ENCODE measurements around the gene CST3. TPM values are rescaled to one million over a fixed set of nuclear protein-coding genes. Genes with fewer than 3 reads are reported as not detected.

The CST3 gene
- total RNA-seq, 2 experiments from 2014 or later, result 0.47 to 0.61 TPM

DNA sequence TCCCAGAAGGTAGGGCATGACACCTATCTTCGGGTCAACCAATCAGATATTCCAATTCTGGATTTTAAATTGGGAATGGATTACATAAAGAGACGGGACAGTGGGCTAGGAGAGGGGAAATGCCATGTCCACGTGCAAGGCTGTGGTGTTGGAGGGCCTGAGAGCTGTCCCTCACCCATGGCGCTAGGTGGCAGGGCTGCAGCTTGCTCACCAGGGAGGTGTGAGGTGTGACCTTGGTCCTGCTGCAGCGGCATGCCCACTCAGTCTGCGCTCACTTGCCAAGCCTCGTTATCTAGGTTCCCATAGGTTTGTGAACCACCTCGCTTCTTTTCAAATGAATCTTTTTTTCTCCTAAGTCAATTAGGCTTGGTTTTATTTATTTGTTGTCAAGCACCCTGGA, 19.4 kb upstream of the CST3 start:
- Mint-ChIP-seq H3K4me3 (no peak overlapping the region), H3K36me3 (no peaks in the 10 kb centered on the region), H3K27me3 (peaks cover 15% of the 10 kb centered on the region), H3K4me1 (no peaks in the 10 kb centered on the region), H3K27ac (no peak overlapping the region), H3K9me3 (ENCODE audit: low read depth) (no peaks in the 10 kb centered on the region)
- CTCF ChIA-PET, result no interaction called here
- DNase-seq (no peak), ATAC-seq (no peak)

DNA sequence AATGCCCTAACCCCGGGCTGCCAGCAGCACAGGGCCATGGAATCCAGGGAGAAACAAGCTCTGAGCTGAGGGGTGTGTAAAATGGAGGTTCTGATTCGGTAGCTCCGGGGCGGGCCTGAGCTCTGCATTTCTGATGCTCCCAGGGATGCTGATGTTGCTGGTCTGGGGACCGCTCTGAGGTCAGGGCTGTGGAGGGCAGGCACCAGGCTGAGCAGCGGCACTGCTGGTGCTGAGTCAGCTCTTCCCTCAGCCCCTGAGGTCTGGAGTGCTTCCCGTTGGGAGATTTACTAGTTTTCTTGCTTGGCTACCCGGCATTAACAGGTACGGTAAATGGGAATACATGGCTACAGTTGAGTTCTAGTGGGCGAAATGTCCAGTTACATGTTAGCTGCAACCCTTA, 18.6 kb upstream of the CST3 start:
- no peaks in the 10 kb centered on the region for H3K4me1 Mint-ChIP-seq
- DNase-seq (no peak), ATAC-seq (no peak)
- H3K27ac Mint-ChIP-seq, result no peak overlapping the region
- peaks cover 15% of the 10 kb centered on the region for H3K27me3 Mint-ChIP-seq
- no peaks in the 10 kb centered on the region for H3K9me3 Mint-ChIP-seq (ENCODE audit: low read depth)
- no peaks in the 10 kb centered on the region for H3K36me3 Mint-ChIP-seq
- H3K4me3 Mint-ChIP-seq, result no peak overlapping the region
- CTCF ChIA-PET, result no interaction called here

DNA sequence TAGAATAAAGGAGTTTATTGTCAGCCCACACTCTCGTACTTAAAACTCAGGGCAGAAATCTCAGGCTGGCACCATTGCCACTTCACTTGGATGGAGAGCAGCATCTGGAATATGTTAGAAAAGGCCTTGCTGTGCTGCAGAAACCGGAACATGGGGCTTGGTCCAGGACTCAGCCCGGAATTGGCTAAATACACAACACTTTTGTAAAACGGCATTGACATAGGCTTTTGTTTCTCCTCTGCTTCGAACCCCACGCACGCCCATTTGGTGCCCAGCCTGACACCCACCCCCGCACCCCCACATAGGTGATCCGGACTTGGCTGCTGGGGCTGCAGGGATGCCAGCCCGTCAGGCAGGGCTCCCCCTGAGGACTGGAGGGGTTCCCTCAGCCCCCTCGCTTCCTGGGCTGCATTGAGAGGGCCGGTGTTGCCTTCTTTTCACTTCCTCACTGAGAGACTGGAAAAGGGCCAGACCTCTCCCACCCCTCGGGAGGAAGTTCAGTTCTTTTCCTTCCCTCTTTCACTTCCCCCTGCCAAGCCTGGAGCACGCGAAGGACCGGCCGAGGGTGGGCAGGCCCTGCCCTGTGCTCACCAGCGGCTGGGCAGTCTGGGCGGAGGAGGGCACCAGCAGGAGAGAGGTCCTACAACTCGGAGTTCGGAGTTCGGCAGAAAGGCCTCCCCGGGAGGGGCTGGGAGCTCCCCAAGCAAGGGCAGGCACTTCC, 17.9 kb upstream of the CST3 start:
- Mint-ChIP-seq H3K4me1 (no peaks in the 10 kb centered on the region), H3K27ac (no peak overlapping the region), H3K4me3 (no peak overlapping the region), H3K27me3 (peaks cover 15% of the 10 kb centered on the region), H3K9me3 (ENCODE audit: low read depth) (no peaks in the 10 kb centered on the region), H3K36me3 (no peaks in the 10 kb centered on the region)
- DNase-seq (no peak), ATAC-seq (no peak)
- CTCF ChIA-PET, result interaction anchor here (0.9 kb wide), 1 partner anchor 13 kb away, joined by 3 read pairs; no protein-coding TSS in a partner anchor

DNA sequence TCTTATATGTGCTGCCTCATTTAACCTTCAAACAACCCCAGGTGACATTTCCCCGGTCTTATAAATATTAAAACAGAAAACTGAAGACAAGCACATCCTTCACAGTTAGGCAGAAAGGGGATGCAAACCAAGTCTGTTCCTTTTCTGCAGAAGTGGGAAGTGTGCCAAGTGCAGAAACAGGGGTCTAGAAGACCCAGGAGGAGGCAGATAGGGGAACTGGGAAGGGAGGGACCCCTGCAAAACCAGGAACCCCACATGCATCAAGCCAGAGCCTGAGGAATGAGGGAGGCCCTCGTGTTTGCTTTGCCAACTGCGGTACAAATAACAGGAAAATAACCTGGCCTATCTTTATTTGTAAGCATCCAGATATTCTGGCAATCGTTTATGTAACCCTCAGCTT, 17.0 kb upstream of the CST3 start:
- Mint-ChIP-seq H3K27ac (no peak overlapping the region), H3K4me3 (no peak overlapping the region), H3K36me3 (no peaks in the 10 kb centered on the region), H3K9me3 (ENCODE audit: low read depth) (no peaks in the 10 kb centered on the region), H3K27me3 (peaks cover 15% of the 10 kb centered on the region), H3K4me1 (no peaks in the 10 kb centered on the region)
- DNase-seq, result no peak
- ATAC-seq, result no peak
- CTCF ChIA-PET, result interaction anchor here (0.9 kb wide), 1 partner anchor 14 kb away, joined by 3 read pairs; no protein-coding TSS in a partner anchor

DNA sequence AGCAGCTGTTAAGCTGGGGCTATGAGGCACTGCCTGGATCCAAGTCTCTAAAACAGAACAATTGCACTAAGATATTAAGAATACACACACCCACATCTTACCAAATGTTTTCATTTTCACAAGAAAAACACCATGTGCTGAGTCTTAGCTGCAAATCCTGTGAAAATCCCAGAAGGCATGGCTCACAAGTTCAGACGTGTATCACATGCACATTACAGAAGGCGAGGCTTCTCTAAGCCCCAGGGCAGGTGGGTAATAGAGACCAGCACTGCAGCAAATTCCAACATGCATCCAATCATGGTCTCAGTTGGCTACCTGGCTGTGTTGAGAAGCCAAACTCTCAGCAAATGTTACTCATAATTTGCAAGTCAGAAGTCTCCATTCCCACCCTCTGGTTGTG, 16.2 kb upstream of the CST3 start:
- CTCF ChIA-PET, result no interaction called here
- no peak overlapping the region for H3K27ac Mint-ChIP-seq
- DNase-seq (no peak), ATAC-seq (no peak)
- no peaks in the 10 kb centered on the region for H3K9me3 Mint-ChIP-seq (ENCODE audit: low read depth)
- H3K27me3 Mint-ChIP-seq, result peaks cover 15% of the 10 kb centered on the region
- H3K36me3 Mint-ChIP-seq, result no peaks in the 10 kb centered on the region
- H3K4me1 Mint-ChIP-seq, result no peaks in the 10 kb centered on the region
- H3K4me3 Mint-ChIP-seq, result no peak overlapping the region

DNA sequence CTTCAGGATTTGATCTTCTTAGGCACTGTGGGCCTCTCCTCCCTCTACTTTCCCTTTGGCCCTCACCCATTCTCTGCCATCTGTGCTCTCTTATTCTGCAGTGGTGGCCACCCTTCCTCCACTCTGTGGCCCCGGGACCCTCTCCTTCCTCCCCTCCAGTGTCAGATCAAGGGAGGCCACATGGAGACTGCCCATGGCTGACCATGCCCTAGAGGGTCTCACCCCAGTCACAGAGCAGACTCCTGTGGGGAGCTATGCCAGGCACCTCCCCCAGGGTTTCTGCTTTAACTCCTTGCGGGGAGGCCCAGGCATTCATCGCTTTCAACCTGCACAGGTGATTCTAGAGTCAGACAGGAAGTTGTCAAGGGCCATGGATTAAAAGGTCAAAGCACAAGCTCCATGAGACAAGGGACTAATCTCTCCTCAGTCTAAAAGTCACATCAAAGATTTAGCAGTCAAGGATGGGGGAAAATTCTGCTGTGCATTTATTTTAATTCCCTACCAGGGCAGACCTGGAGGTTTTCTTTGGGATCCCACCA, 15.7 kb upstream of the CST3 start:
- H3K4me3 Mint-ChIP-seq, result no peak overlapping the region
- no peaks in the 10 kb centered on the region for H3K36me3 Mint-ChIP-seq
- CTCF ChIA-PET, result no interaction called here
- no peaks in the 10 kb centered on the region for H3K4me1 Mint-ChIP-seq
- H3K9me3 Mint-ChIP-seq (ENCODE audit: low read depth), result no peaks in the 10 kb centered on the region
- ATAC-seq (no peak), DNase-seq (no peak)
- H3K27ac Mint-ChIP-seq, result no peak overlapping the region
- peaks cover 15% of the 10 kb centered on the region for H3K27me3 Mint-ChIP-seq

DNA sequence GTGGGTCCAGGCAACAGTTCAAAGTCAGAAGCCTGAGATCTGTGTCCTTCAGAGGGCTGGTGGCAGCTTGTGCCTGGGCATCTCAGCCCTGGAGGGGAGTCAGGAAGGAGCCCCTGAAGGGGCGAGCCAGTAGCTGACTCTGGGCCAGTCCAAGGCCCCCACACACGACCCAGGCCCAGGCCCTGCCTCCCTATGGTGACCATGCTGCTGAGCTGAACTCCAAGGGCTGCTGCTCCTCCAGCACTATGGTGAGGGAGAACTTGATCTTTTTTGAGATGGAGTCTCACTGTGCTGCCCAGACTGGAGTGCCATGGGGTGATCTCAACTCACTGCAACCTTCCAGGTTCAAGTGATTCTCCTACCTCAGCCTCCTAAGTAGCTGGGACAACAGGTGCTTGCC, 15.2 kb upstream of the CST3 start:
- no peaks in the 10 kb centered on the region for H3K4me1 Mint-ChIP-seq
- CTCF ChIA-PET, result no interaction called here
- H3K9me3 Mint-ChIP-seq (ENCODE audit: low read depth), result no peaks in the 10 kb centered on the region
- no peaks in the 10 kb centered on the region for H3K36me3 Mint-ChIP-seq
- no peak overlapping the region for H3K27ac Mint-ChIP-seq
- no peak overlapping the region for H3K4me3 Mint-ChIP-seq
- ATAC-seq, result no peak
- DNase-seq, result no peak
- peaks cover 15% of the 10 kb centered on the region for H3K27me3 Mint-ChIP-seq

DNA sequence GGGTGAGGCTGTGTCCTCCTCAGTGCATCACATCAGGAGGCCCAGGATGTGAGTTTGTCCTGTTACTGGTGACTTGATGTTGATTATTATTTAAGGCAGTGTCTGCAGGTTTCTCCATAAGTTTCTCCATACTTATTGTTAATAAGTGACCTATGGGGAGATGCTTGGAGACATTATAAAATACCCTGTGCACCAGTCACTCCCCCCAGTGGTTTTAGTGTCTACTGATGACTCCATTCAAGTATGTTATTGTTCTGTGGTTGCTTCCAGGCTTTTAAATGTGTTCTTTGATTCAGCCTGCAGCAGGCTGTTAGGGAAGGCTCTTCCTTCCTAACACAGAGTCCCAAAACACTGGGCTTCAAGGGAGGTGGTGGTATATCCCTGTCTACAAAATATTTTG, 14.6 kb upstream of the CST3 start:
- no peaks in the 10 kb centered on the region for H3K36me3 Mint-ChIP-seq
- no peaks in the 10 kb centered on the region for H3K9me3 Mint-ChIP-seq (ENCODE audit: low read depth)
- H3K27me3 Mint-ChIP-seq, result peaks cover 15% of the 10 kb centered on the region
- CTCF ChIA-PET, result no interaction called here
- H3K4me3 Mint-ChIP-seq, result no peak overlapping the region
- no peaks in the 10 kb centered on the region for H3K4me1 Mint-ChIP-seq
- DNase-seq (no peak), ATAC-seq (no peak)
- no peak overlapping the region for H3K27ac Mint-ChIP-seq

DNA sequence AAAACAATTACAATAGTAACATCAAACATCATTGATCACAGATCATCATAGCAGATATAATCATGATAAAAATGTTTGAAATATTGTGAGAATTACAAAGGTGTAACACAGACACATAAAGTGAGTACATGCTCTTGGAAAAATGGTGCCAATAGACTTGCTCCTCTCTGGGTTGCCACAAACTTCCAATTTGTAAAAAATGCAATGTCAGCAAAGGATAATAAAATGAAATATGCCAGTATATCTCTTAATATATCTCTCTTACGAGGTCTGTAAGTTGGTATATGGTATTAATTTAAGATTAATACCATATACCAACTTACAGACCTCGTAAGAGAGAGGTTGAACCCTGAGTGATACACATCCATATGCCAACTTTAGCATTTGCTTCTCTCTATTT, 13.4 kb upstream of the CST3 start:
- H3K4me1 Mint-ChIP-seq, result no peaks in the 10 kb centered on the region
- no peak overlapping the region for H3K4me3 Mint-ChIP-seq
- no peaks in the 10 kb centered on the region for H3K36me3 Mint-ChIP-seq
- no peak for ATAC-seq
- CTCF ChIA-PET, result no interaction called here
- DNase-seq, result no peak
- no peak overlapping the region for H3K27ac Mint-ChIP-seq
- peaks cover 12% of the 10 kb centered on the region for H3K27me3 Mint-ChIP-seq
- no peaks in the 10 kb centered on the region for H3K9me3 Mint-ChIP-seq (ENCODE audit: low read depth)

DNA sequence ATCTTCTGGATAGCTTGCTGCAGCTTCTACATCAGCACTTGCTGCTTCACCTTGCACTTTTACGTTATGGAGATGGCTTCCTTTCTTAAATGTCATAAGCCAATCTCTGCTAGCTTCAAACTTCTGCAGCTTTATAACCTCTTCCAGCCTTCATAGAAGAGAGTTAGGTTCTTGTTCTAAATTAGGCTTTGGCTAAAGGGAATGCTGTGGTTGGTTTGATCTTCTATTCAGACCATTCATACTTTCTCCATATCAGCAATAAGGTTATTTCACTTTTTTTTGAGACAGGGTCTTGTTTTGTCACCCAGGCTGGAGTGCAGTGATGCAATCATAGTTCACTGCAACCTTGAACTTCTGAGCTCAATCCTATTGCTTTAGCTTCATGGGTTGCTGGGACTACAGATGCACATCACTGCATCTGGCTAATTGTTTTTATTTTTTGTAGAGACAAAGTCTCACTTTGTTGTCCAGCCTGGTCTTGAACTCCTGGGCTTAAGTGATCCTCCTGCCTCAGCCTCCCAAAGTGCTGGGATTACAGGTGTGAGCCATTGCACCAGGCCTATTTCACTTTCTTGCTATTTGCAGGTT, 12.2 kb upstream of the CST3 start:
- Mint-ChIP-seq H3K27me3 (peaks cover 7% of the 10 kb centered on the region), H3K27ac (no peak overlapping the region), H3K9me3 (ENCODE audit: low read depth) (no peaks in the 10 kb centered on the region), H3K4me3 (no peak overlapping the region), H3K36me3 (no peaks in the 10 kb centered on the region), H3K4me1 (no peaks in the 10 kb centered on the region)
- CTCF ChIA-PET, result interaction anchor here (1.0 kb wide), 1 partner anchor 9 kb away, joined by 3 read pairs; no protein-coding TSS in a partner anchor
- no peak for DNase-seq
- no peak for ATAC-seq

DNA sequence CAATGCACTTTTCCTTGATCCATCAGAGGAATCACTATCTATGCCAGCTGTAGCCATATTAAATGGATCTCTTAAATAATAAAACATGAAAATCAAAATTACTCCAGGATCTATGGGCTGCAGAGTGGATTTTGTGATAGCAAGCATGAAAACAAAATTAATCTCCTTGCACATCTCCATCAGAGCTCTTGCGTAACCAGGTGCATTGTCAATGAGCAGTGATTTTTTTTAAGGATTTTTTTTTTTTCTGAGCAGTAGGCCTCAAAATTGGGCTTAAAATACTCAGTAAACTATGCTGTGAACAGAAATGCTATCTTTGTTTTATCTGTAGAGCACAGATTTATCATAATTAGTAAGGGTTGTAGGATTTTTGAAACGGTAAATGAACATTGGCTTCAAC, 11.5 kb upstream of the CST3 start:
- Mint-ChIP-seq H3K4me1 (no peaks in the 10 kb centered on the region), H3K27me3 (peaks cover 3% of the 10 kb centered on the region), H3K36me3 (no peaks in the 10 kb centered on the region), H3K9me3 (ENCODE audit: low read depth) (no peaks in the 10 kb centered on the region), H3K27ac (no peak overlapping the region), H3K4me3 (no peak overlapping the region)
- no peak for DNase-seq
- ATAC-seq, result no peak
- CTCF ChIA-PET, result interaction anchor here (1.0 kb wide), 1 partner anchor 8 kb away, joined by 3 read pairs; no protein-coding TSS in a partner anchor

DNA sequence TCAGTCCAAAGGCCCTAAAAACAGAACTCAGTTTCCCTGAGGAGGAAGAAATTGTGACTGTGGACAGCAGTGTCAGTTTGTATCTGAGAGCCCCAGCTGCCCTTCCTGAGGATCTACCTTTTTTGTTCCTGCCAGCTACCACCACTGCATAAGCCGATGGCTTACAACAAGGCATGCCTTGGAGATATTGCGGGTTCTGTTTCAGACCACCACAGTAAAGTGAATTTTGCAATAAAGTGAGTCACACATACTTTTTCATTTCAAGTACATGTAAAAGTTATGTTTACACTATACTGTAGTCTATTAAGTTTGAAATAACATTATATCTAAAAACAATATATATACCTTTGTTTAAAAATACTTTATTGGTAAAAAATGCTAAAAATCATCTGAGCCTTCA, 9.6 kb upstream of the CST3 start:
- Mint-ChIP-seq H3K36me3 (no peaks in the 10 kb centered on the region), H3K4me1 (no peaks in the 10 kb centered on the region), H3K27me3 (peaks cover 3% of the 10 kb centered on the region), H3K9me3 (ENCODE audit: low read depth) (no peaks in the 10 kb centered on the region), H3K4me3 (no peak overlapping the region), H3K27ac (no peak overlapping the region)
- DNase-seq, result no peak
- no peak for ATAC-seq
- CTCF ChIA-PET, result no interaction called here

DNA sequence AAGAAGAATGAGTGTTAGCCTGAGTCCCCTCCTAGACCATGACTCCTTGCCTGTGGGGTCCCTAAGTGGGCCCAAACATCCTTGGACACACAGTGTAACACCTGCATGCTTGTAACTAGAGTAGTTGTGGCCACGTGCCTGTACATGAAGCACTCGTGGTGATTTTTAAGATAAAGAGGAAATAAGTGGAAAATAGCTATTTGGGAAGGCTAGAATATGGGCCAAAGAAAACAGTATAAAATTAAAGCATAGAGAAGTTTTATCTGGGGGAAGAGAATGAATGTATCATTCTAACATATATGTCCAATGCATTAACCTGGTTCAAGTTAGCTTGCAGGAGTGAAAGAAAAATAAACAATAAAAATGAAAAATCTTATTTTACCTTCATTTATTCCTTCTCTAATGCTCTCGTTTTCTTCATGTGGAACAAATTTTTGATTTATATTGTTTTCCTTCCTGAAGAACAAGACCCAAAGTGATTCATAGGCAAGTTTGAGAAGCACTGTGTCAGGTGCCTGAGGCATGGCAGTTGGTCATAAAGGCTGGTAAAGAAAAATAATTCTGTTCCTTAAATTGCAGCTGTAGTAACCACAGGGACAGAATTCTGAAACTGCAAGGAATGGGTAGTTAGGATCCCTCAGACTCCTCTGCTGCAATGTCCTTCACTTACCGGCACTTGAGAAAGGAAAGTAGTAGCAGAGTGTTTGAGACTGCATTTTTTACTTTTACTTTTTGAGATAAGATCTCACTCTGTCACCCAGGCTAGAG, 8.5 kb upstream of the CST3 start:
- H3K9me3 Mint-ChIP-seq (ENCODE audit: low read depth), result no peaks in the 10 kb centered on the region

More for the DNA sequence above, 8.5 kb upstream of the CST3 start:
- DNase-seq (no peak), ATAC-seq (no peak)
- CTCF ChIA-PET, result interaction anchor here (0.5 kb wide), 1 partner anchor 86 kb away, joined by 3 read pairs; no protein-coding TSS in a partner anchor
- H3K4me3 Mint-ChIP-seq, result no peak overlapping the region
- H3K4me1 Mint-ChIP-seq, result no peaks in the 10 kb centered on the region
- H3K27me3 Mint-ChIP-seq, result peaks cover 3% of the 10 kb centered on the region
- H3K27ac Mint-ChIP-seq, result no peak overlapping the region
- H3K36me3 Mint-ChIP-seq, result no peaks in the 10 kb centered on the region

Data from activated CD8-positive, alpha-beta memory T cell treated with anti-CD3 and anti-CD28 coated beads, Interleukin-2, amount 10 ng/mL, durations not matched to agents 7 days and 5 days (primary cell).